Fibroblast of skin of left quadriceps (primary cell): ENCODE data around the gene MAN2C1.
"Not testable (repeated sequence)": the region's sequence is repeated elsewhere in the genome, so short reads cannot be mapped to it uniquely, and the experiment has no call there.

Source experiments
- DNase-seq, 2 experiments: peaks; one replicate each; pipeline ENCODE4 v3.0.0-alpha.2; 2013; ENCODE audit warnings: low read depth in 2 of 2

MAN2C1 gene

GRCh38 chr15:75361361-75361988 lies 6.9 kb downstream of the MAN2C1 start:
- no peak for DNase-seq

- no peak for DNase-seq
Measured at GRCh38 chr15:75360856-75361255, 7.6 kb downstream of the MAN2C1 start.

- no peak for DNase-seq
Measured at GRCh38 chr15:75360391-75360790, 8.0 kb downstream of the MAN2C1 start.

GRCh38 chr15:75359537-75360250 lies 8.7 kb downstream of the MAN2C1 start:
- DNase-seq: no peak

GRCh38 chr15:75358771-75359536 lies 9.5 kb downstream of the MAN2C1 start:
- DNase-seq: no peak

GRCh38 chr15:75357976-75358673 lies 10.3 kb downstream of the MAN2C1 start:
- no peak for DNase-seq

GRCh38 chr15:75356517-75356916 lies 11.9 kb downstream of the MAN2C1 start:
- no peak for DNase-seq

GRCh38 chr15:75356006-75356405 lies 12.4 kb downstream of the MAN2C1 start:
- DNase-seq: no peak

GRCh38 chr15:75355369-75355768 lies 13.0 kb downstream of the MAN2C1 start:
- no peak for DNase-seq

- DNase-seq: no peak
Measured at GRCh38 chr15:75354454-75354853, 14.0 kb downstream of the MAN2C1 start.

- no peak for DNase-seq
Measured at GRCh38 chr15:75353604-75354003, 14.8 kb downstream of the MAN2C1 start.

GRCh38 chr15:75352186-75353080 lies 16.0 kb downstream of the MAN2C1 start:
- DNase-seq: no peak

GRCh38 chr15:75350601-75351361 lies 17.6 kb downstream of the MAN2C1 start:
- no peak for DNase-seq

GRCh38 chr15:75349851-75350588 lies 18.4 kb downstream of the MAN2C1 start:
- DNase-seq: no peak

GRCh38 chr15:75349351-75349669 lies 19.1 kb downstream of the MAN2C1 start:
- DNase-seq: not testable (repeated sequence)

- no peak for DNase-seq
Measured at GRCh38 chr15:75348562-75349350, 19.7 kb downstream of the MAN2C1 start.

- DNase-seq: no peak
Measured at GRCh38 chr15:75348034-75348561, 20.3 kb downstream of the MAN2C1 start.

- DNase-seq: no peak
Measured at GRCh38 chr15:75347222-75348033, 21.0 kb downstream of the MAN2C1 start.
